ENCODE results near the gene KIRREL1. TPM values are rescaled to one million over a fixed set of nuclear protein-coding genes. Genes with fewer than 3 reads are reported as not detected.
A peak's percentile ranks its signal among the peaks of the same experiment; 100 is the strongest.

KIRREL1 gene
- total RNA-seq, 1 experiment from 2014 or later = 42.4 TPM

- TF ChIP-seq MLX (CRISPR knock-in tag; IDR thresholded peaks at IDR 0.05) = no peak
- TF ChIP-seq ZNF671 (CRISPR knock-in tag; IDR thresholded peaks at IDR 0.05) = no peak
- no peak for TF ChIP-seq TP53 (CRISPR knock-in tag; IDR thresholded peaks at IDR 0.05)
- no peak for TF ChIP-seq TCF7 (CRISPR knock-in tag; IDR thresholded peaks at IDR 0.05; ENCODE audit: low read depth)
- no peak for TF ChIP-seq ZNF425 (CRISPR knock-in tag; conservative IDR thresholded peaks at IDR 0.05)
- TF ChIP-seq USF1 (CRISPR knock-in tag; IDR thresholded peaks at IDR 0.05) = no peak
- no peak for TF ChIP-seq ZNF138 (CRISPR knock-in tag; conservative IDR thresholded peaks at IDR 0.05)
- no peak for TF ChIP-seq AR (CRISPR knock-in tag; IDR thresholded peaks at IDR 0.05)
- TF ChIP-seq SOX15 (CRISPR knock-in tag; IDR thresholded peaks at IDR 0.05) = no peak
- no peak for TF ChIP-seq E2F5 (CRISPR knock-in tag; IDR thresholded peaks at IDR 0.05)
Observed at GRCh38 chr1:158007180-158007579, 13.7 kb downstream of the KIRREL1 start (continued).

- ChIA-PET CTCF (interaction anchor here (0.6 to 12.3 kb wide), 23 partner anchors 10 to 114 kb away, joined by 3 to 174 read pairs (median 5); partner anchors contain the start of gene KIRREL1), POLR2A (interaction anchor here (0.9 to 1.7 kb wide), 3 partner anchors 9 to 110 kb away, joined by 3 to 5 read pairs (median 4); no protein-coding TSS in a partner anchor)
- H3K36me3 Mint-ChIP-seq = no peaks in the 10 kb centered on the region
- no peak overlapping the region for H3K4me3 Mint-ChIP-seq
- H3K4me1 Mint-ChIP-seq = peaks cover 91% of the 10 kb centered on the region
- no peaks in the 10 kb centered on the region for H3K9me3 Mint-ChIP-seq
- TF ChIP-seq ZNF219 (CRISPR knock-in tag; IDR thresholded peaks at IDR 0.05; ENCODE audit: borderline replicate concordance) = no peak
- no peak for TF ChIP-seq USF2 (CRISPR knock-in tag; IDR thresholded peaks at IDR 0.05)
- TF ChIP-seq PRRX2 (CRISPR knock-in tag; IDR thresholded peaks at IDR 0.05) = no peak
- TF ChIP-seq EMX1 (CRISPR knock-in tag; IDR thresholded peaks at IDR 0.05) = no peak
- no peak for TF ChIP-seq ZMAT4 (CRISPR knock-in tag; IDR thresholded peaks at IDR 0.05)
- TF ChIP-seq TCF7 (CRISPR knock-in tag; IDR thresholded peaks at IDR 0.05; ENCODE audit: low read depth) = no peak
- TF ChIP-seq CREM (CRISPR knock-in tag; IDR thresholded peaks at IDR 0.05) = no peak
- no peak for TF ChIP-seq GRHL2 (CRISPR knock-in tag; IDR thresholded peaks at IDR 0.05; ENCODE audit: insufficient replicate concordance, severe bottlenecking)
- no peak for TF ChIP-seq GTF2I (CRISPR knock-in tag; conservative IDR thresholded peaks at IDR 0.05)
- TF ChIP-seq RORB (CRISPR knock-in tag; IDR thresholded peaks at IDR 0.05) = no peak
- TF ChIP-seq NFATC4 (CRISPR knock-in tag; IDR thresholded peaks at IDR 0.05) = no peak
- no peak for TF ChIP-seq AFF4 (CRISPR knock-in tag; IDR thresholded peaks at IDR 0.05; ENCODE audit: borderline replicate concordance)
- no peak for TF ChIP-seq ZNF121 (CRISPR knock-in tag; IDR thresholded peaks at IDR 0.05)
- no peaks in the 10 kb centered on the region for H3K27me3 Mint-ChIP-seq (ENCODE audit: low read depth)
- DNase-seq (ENCODE audit: low spot score) (no peak), ATAC-seq (peak; percentile 8)
- H3K27ac Mint-ChIP-seq = no peak overlapping the region
Observed at GRCh38 chr1:158007667-158008386, 14.4 kb downstream of the KIRREL1 start.

Measured in WTC11 (cell line).